RWPE2 (cell line): ENCODE data around the gene ANKRD13B.
A peak's percentile ranks its signal among the peaks of the same experiment; 100 is the strongest.

Experiments used
- ATAC-seq: fragments of 200-7000 bp; cut with Tn5 transposase; 3 replicates; pipeline ENCODE4 v1.9.1; 2021; ENCODE audit warnings: low read depth
- DNase-seq: peaks from one replicate; pipeline ENCODE4 v3.0.0-alpha.2; 2020; ENCODE audit warnings: low spot score
- H3K27ac ChIP-seq: fragments of 450-650 bp; 2 replicates; pipeline ENCODE4 v1.5.1; 2017; ENCODE audit warnings: mild to moderate bottlenecking; ENCODE audit not compliant: poor library complexity, severe bottlenecking
- H3K27me3 ChIP-seq: fragments of 250-450 bp; sonication (Bioruptor Pico); 2 replicates; pipeline ENCODE4 v1.5.1; 2021; ENCODE audit warnings: mild to moderate bottlenecking, moderate library complexity; ENCODE audit not compliant: insufficient read depth, poor library complexity, severe bottlenecking
- H3K36me3 ChIP-seq: fragments of 250-450 bp; sonication (Bioruptor Pico); 2 replicates; pipeline ENCODE4 v1.5.1; 2020; ENCODE audit warnings: low read depth, mild to moderate bottlenecking, moderate library complexity
- H3K4me1 ChIP-seq: fragments of 250-450 bp; sonication (Bioruptor Pico); 2 replicates; pipeline ENCODE4 v1.5.1; 2021; ENCODE audit warnings: mild to moderate bottlenecking, moderate library complexity; ENCODE audit not compliant: insufficient read depth, poor library complexity, severe bottlenecking
- H3K4me3 ChIP-seq: fragments of 250-450 bp; sonication (Bioruptor Pico); 2 replicates; pipeline ENCODE4 v1.5.1; 2021; ENCODE audit warnings: mild to moderate bottlenecking, moderate library complexity; ENCODE audit not compliant: severe bottlenecking
- H3K9me3 ChIP-seq: fragments of 250-450 bp; sonication (Bioruptor Pico); 2 replicates; pipeline ENCODE4 v1.5.1; 2021; ENCODE audit warnings: mild to moderate bottlenecking, moderate library complexity; ENCODE audit not compliant: severe bottlenecking
- CTCF ChIP-seq: fragments of 450-650 bp; IDR thresholded peaks from one replicate; pipeline ENCODE4 v1.5.1; 2017; ENCODE audit warnings: mild to moderate bottlenecking, moderate library complexity; ENCODE audit not compliant: poor library complexity, severe bottlenecking

Gene ANKRD13B

DNA sequence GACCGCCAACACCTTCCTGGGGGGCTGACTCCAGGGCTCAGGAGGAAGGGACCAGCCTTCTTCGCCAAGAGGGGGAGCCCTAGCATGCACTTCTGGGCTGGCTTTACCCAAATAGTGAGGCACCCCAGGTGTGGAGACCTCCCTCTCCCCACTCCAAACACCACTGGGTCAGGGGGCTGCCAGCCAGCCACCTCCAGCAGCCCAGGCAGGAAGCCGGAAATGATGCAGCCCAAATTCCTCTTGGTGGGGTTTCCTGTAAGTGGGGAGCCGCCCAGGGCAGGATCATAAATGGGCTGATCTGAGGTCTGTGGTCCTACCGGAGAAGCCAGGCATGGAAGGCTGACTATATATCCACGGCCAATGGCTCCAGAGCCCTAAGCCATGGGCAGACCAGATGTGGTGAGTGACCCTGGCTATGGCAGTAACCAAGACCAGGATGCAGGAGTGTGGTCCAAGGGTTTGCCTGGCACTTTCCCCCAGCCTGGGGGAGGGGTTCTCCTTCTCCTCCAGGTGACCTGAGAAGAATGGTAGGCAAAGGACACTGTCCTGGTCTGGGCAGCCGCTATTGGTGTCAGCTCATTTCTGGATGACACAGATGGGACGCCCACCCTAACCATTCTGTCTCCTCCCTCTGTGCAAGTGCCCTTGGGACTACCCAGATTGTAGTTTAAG, 7.7 kb upstream of the ANKRD13B start:
- H3K27ac ChIP-seq = peak overlapping the region; percentile 80
- H3K36me3 ChIP-seq = peaks cover 30% of the 10 kb centered on the region
- H3K9me3 ChIP-seq = peaks cover 4% of the 10 kb centered on the region
- DNase-seq (no peak), ATAC-seq (no peak)
- H3K4me1 ChIP-seq = peaks cover 53% of the 10 kb centered on the region
- no peak overlapping the region for H3K4me3 ChIP-seq
- no peaks in the 10 kb centered on the region for H3K27me3 ChIP-seq
- TF ChIP-seq CTCF = no peak

GRCh38 chr17:29586676-29587469, 6.1 kb upstream of the ANKRD13B start:
- H3K27ac ChIP-seq = peak overlapping the region; percentile 80
- H3K4me1 ChIP-seq = peaks cover 58% of the 10 kb centered on the region
- no peak for DNase-seq
- ATAC-seq = no peak
- no peaks in the 10 kb centered on the region for H3K27me3 ChIP-seq
- peaks cover 14% of the 10 kb centered on the region for H3K36me3 ChIP-seq
- no peak for TF ChIP-seq CTCF
- peaks cover 4% of the 10 kb centered on the region for H3K9me3 ChIP-seq
- no peak overlapping the region for H3K4me3 ChIP-seq

GRCh38 chr17:29587591-29587990, 5.3 kb upstream of the ANKRD13B start:
- Histone ChIP-seq H3K27me3 (no peaks in the 10 kb centered on the region), H3K9me3 (peaks cover 4% of the 10 kb centered on the region), H3K4me1 (peaks cover 59% of the 10 kb centered on the region), H3K4me3 (no peak overlapping the region), H3K27ac (peak overlapping the region; percentile 80), H3K36me3 (peaks cover 7% of the 10 kb centered on the region)
- no peak for TF ChIP-seq CTCF
- ATAC-seq (no peak), DNase-seq (no peak)

GRCh38 chr17:29588017-29588561, 4.8 kb upstream of the ANKRD13B start:
- peak overlapping the region; percentile 79 for H3K4me3 ChIP-seq
- DNase-seq (no peak), ATAC-seq (no peak)
- H3K36me3 ChIP-seq = peaks cover 2% of the 10 kb centered on the region
- TF ChIP-seq CTCF = no peak
- H3K9me3 ChIP-seq = peaks cover 3% of the 10 kb centered on the region
- no peaks in the 10 kb centered on the region for H3K27me3 ChIP-seq
- H3K27ac ChIP-seq = peak overlapping the region; percentile 80
- H3K4me1 ChIP-seq = peaks cover 56% of the 10 kb centered on the region
